Cardiac fibroblast (primary cell): Measurements from ENCODE around the gene FMN1.

Source experiments
- DNase-seq, 2 donors: peaks; one replicate each; pipeline versions ENCODE4 v3.0.0 to v3.0.0-alpha.2; 2010; ENCODE audit warnings: low read depth in 2 of 2
- H3K4me3 ChIP-seq, 2 donors: replicated peaks in 1 of 2; 1 replicate in 1 of 2; 2 replicates in 1 of 2; pipeline ENCODE4 v1.5.1; 2011; ENCODE audit warnings: low read depth in 2 of 2, low read length in 2 of 2, mild to moderate bottlenecking in 2 of 2, moderate library complexity in 1 of 2
- CTCF ChIP-seq: IDR thresholded peaks from one replicate; pipeline ENCODE4 v1.5.1; 2011; ENCODE audit warnings: low read depth, mild to moderate bottlenecking, low read length, inconsistent platforms

Gene FMN1

DNA sequence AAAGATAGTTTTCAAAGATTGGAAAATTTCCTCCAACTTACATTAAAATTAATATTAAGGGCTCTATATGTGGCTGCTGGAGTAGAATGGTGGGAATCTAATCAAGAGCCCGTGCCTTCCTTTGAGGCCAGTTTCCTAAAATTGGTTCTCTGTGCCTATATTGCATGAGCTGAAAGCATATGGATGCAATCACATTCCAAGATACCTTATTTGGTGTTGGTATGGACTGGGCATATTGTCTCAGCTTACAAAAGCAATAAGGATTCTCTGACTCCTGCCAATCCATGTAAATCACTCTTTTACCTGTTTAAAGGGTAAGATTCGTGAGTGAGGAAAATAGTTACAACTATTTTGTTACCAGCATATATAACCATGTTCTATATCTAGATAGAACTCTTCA lies 365.1 kb downstream of the FMN1 start:
- no peak overlapping the region for H3K4me3 ChIP-seq
- DNase-seq: peak in 1 of 2 donors; percentile 36

GRCh38 chr15:32828507-32829186 lies 365.9 kb downstream of the FMN1 start:
- no peak for TF ChIP-seq CTCF
- peak; percentile 51 to 97 for DNase-seq

More for the DNA sequence above, 365.1 kb downstream of the FMN1 start:
- no peak for TF ChIP-seq CTCF

GRCh38 chr15:32826685-32827084 lies 367.8 kb downstream of the FMN1 start:
- no peak for TF ChIP-seq CTCF
- DNase-seq: no peak
- no peak overlapping the region for H3K4me3 ChIP-seq

More at GRCh38 chr15:32828507-32829186, 365.9 kb downstream of the FMN1 start:
- H3K4me3 ChIP-seq: no peak overlapping the region

DNA sequence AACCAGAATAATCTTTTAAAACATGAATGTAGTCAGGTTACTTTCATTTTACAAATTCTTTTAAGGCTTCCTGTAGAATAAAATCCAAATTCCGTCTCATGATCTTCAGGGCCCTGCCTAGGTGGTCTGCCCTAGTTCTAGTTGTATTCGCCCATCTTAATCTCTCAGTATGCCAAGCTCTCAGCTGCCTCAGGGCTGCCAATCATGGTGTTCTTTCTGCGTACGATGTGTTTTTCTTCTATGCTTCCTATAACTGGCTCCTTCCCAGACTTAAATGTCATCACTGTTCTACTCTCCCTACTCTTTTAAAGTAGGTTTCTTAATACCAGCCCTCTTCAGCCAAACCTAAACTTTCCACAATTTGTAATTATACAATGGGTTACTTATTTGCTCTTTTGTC lies 369.3 kb downstream of the FMN1 start:
- DNase-seq: peak; percentile 66 to 79
- no peak for TF ChIP-seq CTCF
- no peak overlapping the region for H3K4me3 ChIP-seq

- H3K4me3 ChIP-seq: no peak overlapping the region
- no peak for TF ChIP-seq CTCF
- DNase-seq: peak; percentile 67 to 98
Observed at GRCh38 chr15:32824777-32825176, 369.7 kb downstream of the FMN1 start.

DNA sequence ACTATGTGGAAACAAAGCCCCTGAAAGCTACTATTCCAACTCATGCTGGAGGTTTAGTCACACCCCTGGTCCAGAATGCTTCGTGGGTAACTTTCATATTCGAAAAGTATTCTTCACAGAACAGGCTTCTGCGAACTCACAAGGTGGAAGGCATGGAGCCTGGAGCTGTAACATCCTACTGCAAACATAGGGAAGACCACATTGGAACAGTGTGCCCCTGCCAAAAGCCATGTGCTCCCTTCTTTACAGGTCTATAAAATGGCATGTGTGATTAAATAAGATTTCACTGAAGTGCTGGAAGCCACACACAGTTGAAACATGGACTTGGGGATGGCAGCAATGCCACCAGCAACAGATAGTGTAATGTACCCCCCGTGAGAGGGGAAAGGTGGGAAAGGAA lies 370.8 kb downstream of the FMN1 start:
- H3K4me3 ChIP-seq: no peak overlapping the region

More for the DNA sequence above, 370.8 kb downstream of the FMN1 start:
- no peak for TF ChIP-seq CTCF
- DNase-seq: no peak
